Measurements from ENCODE around the gene DLL1. TPM values are rescaled to one million over a fixed set of nuclear protein-coding genes. Genes with fewer than 3 reads are reported as not detected.

DLL1 gene
- polyA plus RNA-seq, 2 of the 4 experiments (the other 2 are of a cell fraction), result 0.05 to 0.15 TPM

DNA sequence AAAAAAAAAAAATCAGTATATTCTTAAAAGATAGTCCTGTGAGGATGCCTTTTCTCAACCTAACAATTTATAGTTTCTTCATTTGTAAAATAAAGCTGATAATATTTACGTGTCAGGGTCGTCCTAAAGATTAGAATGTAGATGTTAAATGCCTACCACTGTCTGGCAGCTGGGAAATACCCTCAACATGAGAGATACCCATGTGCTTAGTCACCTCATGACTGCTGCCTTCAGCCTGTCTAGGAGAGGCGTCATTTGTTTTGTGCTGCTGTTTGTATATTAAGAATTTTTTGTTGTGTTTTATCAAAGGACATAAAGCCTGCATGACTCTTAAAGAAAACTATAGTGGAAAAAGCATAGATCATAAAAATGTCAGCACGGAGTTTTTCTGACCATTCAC is 25.2 kb upstream of the DLL1 start:
- ChIA-PET POLR2A (no interaction called here), CTCF (no interaction called here)
- no peaks in the 10 kb centered on the region for H3K4me1 ChIP-seq
- H3K4me3 ChIP-seq, result no peak overlapping the region
- H3K27ac ChIP-seq, result no peak overlapping the region
- 64% methylated on average over 4 of the region's 4 CpGs for WGBS (ENCODE audit: missing lambda C conversion rate)
- FAIRE-seq (no peak), DNase-seq (ENCODE audit: low read depth in 1 of 2, low spot score in 1 of 2) (no peak), ATAC-seq (peak in 1 of 2 experiments; percentile 64; a peak in 2 of 6 replicates)
- H3K4me2 ChIP-seq, result no peak overlapping the region
- TF ChIP-seq RARB (CRISPR knock-in tag; IDR thresholded peaks at IDR 0.05) (no peak), GATA3 (IDR thresholded peaks at IDR 0.05; ENCODE audit: borderline replicate concordance) (no peak), RAD21 (conservative IDR thresholded peaks at IDR 0.05 in 1 of 2, IDR thresholded peaks at IDR 0.05 in 1 of 2) (no peak), RNF2 (IDR thresholded peaks at IDR 0.05; ENCODE audit: borderline replicate concordance, low read depth) (no peak), NPAS2 (CRISPR knock-in tag; IDR thresholded peaks at IDR 0.05; ENCODE audit: borderline replicate concordance) (no peak)
- TF ChIP-seq, protein P1, sequence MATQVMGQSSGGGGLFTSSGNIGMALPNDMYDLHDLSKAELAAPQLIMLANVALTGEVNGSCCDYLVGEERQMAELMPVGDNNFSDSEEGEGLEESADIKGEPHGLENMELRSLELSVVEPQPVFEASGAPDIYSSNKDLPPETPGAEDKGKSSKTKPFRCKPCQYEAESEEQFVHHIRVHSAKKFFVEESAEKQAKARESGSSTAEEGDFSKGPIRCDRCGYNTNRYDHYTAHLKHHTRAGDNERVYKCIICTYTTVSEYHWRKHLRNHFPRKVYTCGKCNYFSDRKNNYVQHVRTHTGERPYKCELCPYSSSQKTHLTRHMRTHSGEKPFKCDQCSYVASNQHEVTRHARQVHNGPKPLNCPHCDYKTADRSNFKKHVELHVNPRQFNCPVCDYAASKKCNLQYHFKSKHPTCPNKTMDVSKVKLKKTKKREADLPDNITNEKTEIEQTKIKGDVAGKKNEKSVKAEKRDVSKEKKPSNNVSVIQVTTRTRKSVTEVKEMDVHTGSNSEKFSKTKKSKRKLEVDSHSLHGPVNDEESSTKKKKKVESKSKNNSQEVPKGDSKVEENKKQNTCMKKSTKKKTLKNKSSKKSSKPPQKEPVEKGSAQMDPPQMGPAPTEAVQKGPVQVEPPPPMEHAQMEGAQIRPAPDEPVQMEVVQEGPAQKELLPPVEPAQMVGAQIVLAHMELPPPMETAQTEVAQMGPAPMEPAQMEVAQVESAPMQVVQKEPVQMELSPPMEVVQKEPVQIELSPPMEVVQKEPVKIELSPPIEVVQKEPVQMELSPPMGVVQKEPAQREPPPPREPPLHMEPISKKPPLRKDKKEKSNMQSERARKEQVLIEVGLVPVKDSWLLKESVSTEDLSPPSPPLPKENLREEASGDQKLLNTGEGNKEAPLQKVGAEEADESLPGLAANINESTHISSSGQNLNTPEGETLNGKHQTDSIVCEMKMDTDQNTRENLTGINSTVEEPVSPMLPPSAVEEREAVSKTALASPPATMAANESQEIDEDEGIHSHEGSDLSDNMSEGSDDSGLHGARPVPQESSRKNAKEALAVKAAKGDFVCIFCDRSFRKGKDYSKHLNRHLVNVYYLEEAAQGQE (IDR thresholded peaks at IDR 0.05), result no peak
- no peaks in the 10 kb centered on the region for H3K9me3 ChIP-seq

DNA sequence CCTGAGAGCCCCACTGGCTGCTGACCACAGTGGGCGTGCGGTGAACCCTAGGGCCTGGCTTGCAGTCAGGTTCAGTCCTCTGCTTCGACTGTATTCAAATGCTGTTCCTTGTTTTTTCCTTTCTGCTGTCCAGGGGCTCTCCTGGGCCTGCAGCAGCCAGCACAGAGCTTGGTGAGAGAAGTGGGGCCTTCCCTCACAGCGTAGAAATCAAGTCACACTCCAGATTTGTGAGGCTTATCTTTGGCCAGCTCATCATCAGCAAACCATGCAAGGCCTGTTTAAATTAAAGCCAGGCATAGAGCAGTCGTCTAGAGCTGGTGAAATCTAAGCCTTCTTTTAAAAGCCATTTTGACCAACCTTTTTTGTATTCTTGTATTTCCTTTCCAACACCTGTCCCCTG is 24.1 kb upstream of the DLL1 start:
- Histone ChIP-seq H3K9me3 (no peaks in the 10 kb centered on the region), H3K4me2 (no peak overlapping the region), H3K4me3 (no peak overlapping the region), H3K4me1 (no peaks in the 10 kb centered on the region), H3K27ac (no peak overlapping the region)
- CTCF ChIA-PET, result no interaction called here
- POLR2A ChIA-PET, result no interaction called here
- ATAC-seq (no peak), FAIRE-seq (no peak), DNase-seq (ENCODE audit: low read depth in 1 of 2, low spot score in 1 of 2) (no peak)
- TF ChIP-seq RARB (CRISPR knock-in tag; IDR thresholded peaks at IDR 0.05) (no peak), ZNF302 (CRISPR knock-in tag; IDR thresholded peaks at IDR 0.05) (no peak), MYC (IDR thresholded peaks at IDR 0.05; ENCODE audit: borderline replicate concordance, low read length) (no peak), EHMT2 (IDR thresholded peaks at IDR 0.05; ENCODE audit: low read depth) (no peak), SREBF2 (IDR thresholded peaks at IDR 0.05) (no peak), PHF8 (IDR thresholded peaks at IDR 0.05; ENCODE audit: borderline replicate concordance, low read depth) (no peak), RFX5 (IDR thresholded peaks at IDR 0.05) (no peak), TFCP2L1 (CRISPR knock-in tag; IDR thresholded peaks at IDR 0.05) (no peak), CBX8 (IDR thresholded peaks at IDR 0.05) (no peak), BHLHE40 (IDR thresholded peaks at IDR 0.05; ENCODE audit: low read depth, low read length) (no peak), RCOR1 (IDR thresholded peaks at IDR 0.05; ENCODE audit: low read depth, low read length) (no peak), POLR2A (IDR thresholded peaks at IDR 0.05; ENCODE audit: low read length) (no peak)
- TF ChIP-seq, protein P2, sequence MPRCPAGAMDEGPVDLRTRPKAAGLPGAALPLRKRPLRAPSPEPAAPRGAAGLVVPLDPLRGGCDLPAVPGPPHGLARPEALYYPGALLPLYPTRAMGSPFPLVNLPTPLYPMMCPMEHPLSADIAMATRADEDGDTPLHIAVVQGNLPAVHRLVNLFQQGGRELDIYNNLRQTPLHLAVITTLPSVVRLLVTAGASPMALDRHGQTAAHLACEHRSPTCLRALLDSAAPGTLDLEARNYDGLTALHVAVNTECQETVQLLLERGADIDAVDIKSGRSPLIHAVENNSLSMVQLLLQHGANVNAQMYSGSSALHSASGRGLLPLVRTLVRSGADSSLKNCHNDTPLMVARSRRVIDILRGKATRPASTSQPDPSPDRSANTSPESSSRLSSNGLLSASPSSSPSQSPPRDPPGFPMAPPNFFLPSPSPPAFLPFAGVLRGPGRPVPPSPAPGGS (IDR thresholded peaks at IDR 0.05), result no peak
- WGBS (ENCODE audit: missing lambda C conversion rate), result 91% methylated on average over 5 of the region's 5 CpGs

GRCh38 chr6:170313716-170314295 is 22.9 kb upstream of the DLL1 start:
- no peak overlapping the region for H3K4me3 ChIP-seq
- WGBS (ENCODE audit: missing lambda C conversion rate), result 96% methylated on average over 5 of the region's 6 CpGs
- DNase-seq (ENCODE audit: low read depth in 1 of 2, low spot score in 1 of 2), result no peak
- peaks cover 1% of the 10 kb centered on the region; the same call in 1 of the 3 replicates for H3K4me1 ChIP-seq
- TF ChIP-seq JUN (IDR thresholded peaks at IDR 0.05), result no peak
- TF ChIP-seq SREBF2 (IDR thresholded peaks at IDR 0.05), result no peak
- TF ChIP-seq SMC3 (IDR thresholded peaks at IDR 0.05), result no peak
- TF ChIP-seq RAD21 (conservative IDR thresholded peaks at IDR 0.05 in 1 of 2, IDR thresholded peaks at IDR 0.05 in 1 of 2), result no peak
- no peak for TF ChIP-seq HDAC2 (IDR thresholded peaks at IDR 0.05)
- TF ChIP-seq, protein P3, sequence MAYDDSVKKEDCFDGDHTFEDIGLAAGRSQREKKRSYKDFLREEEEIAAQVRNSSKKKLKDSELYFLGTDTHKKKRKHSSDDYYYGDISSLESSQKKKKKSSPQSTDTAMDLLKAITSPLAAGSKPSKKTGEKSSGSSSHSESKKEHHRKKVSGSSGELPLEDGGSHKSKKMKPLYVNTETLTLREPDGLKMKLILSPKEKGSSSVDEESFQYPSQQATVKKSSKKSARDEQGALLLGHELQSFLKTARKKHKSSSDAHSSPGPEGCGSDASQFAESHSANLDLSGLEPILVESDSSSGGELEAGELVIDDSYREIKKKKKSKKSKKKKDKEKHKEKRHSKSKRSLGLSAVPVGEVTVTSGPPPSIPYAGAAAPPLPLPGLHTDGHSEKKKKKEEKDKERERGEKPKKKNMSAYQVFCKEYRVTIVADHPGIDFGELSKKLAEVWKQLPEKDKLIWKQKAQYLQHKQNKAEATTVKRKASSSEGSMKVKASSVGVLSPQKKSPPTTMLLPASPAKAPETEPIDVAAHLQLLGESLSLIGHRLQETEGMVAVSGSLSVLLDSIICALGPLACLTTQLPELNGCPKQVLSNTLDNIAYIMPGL (CRISPR knock-in tag; IDR thresholded peaks at IDR 0.05; ENCODE audit: borderline replicate concordance), result no peak
- no peak for TF ChIP-seq ZNF302 (CRISPR knock-in tag; IDR thresholded peaks at IDR 0.05)
- no peak for TF ChIP-seq CHD4 (IDR thresholded peaks at IDR 0.05; ENCODE audit: borderline replicate concordance)
- FAIRE-seq, result no peak
- ChIA-PET CTCF (no interaction called here), POLR2A (no interaction called here)
- H3K4me2 ChIP-seq, result no peak overlapping the region
- H3K9me3 ChIP-seq, result no peaks in the 10 kb centered on the region
- no peak for ATAC-seq
- H3K27ac ChIP-seq, result no peak overlapping the region
